ENCODE data around the gene PATZ1.

The PATZ1 gene

DNA sequence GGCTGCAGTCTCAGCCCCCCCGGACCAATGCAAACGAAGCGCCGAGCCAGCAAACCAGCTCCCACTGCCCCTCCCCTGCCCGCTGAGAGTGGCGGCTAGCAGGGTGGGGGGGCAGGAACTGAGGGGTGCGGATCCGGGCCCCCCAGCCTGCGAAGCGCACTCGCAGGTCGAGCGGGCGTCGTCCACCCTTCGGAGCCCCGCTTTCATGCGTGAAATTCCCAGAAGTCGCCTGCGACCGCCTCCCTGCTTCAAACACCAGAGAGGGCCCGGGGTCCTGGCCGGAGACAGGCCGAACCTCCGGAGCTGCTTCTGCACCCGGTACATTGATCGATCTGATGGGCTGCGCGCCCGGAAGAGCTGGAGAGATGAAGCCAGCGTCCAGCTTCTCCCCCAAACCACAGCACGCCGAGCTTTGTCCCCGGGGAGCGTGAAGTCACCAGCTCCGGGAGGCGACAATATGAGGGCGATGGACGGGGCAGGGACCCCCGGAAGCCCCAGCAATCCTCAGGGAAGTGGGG lies 646 bp upstream of the PATZ1 start:
- TF ChIP-seq, protein P1, sequence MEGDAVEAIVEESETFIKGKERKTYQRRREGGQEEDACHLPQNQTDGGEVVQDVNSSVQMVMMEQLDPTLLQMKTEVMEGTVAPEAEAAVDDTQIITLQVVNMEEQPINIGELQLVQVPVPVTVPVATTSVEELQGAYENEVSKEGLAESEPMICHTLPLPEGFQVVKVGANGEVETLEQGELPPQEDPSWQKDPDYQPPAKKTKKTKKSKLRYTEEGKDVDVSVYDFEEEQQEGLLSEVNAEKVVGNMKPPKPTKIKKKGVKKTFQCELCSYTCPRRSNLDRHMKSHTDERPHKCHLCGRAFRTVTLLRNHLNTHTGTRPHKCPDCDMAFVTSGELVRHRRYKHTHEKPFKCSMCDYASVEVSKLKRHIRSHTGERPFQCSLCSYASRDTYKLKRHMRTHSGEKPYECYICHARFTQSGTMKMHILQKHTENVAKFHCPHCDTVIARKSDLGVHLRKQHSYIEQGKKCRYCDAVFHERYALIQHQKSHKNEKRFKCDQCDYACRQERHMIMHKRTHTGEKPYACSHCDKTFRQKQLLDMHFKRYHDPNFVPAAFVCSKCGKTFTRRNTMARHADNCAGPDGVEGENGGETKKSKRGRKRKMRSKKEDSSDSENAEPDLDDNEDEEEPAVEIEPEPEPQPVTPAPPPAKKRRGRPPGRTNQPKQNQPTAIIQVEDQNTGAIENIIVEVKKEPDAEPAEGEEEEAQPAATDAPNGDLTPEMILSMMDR (IDR thresholded peaks at IDR 0.05; ENCODE audit: extremely low read depth, missing control alignments), result no peak
- DNase-seq (ENCODE audit: low spot score), result peak; percentile 81

DNA sequence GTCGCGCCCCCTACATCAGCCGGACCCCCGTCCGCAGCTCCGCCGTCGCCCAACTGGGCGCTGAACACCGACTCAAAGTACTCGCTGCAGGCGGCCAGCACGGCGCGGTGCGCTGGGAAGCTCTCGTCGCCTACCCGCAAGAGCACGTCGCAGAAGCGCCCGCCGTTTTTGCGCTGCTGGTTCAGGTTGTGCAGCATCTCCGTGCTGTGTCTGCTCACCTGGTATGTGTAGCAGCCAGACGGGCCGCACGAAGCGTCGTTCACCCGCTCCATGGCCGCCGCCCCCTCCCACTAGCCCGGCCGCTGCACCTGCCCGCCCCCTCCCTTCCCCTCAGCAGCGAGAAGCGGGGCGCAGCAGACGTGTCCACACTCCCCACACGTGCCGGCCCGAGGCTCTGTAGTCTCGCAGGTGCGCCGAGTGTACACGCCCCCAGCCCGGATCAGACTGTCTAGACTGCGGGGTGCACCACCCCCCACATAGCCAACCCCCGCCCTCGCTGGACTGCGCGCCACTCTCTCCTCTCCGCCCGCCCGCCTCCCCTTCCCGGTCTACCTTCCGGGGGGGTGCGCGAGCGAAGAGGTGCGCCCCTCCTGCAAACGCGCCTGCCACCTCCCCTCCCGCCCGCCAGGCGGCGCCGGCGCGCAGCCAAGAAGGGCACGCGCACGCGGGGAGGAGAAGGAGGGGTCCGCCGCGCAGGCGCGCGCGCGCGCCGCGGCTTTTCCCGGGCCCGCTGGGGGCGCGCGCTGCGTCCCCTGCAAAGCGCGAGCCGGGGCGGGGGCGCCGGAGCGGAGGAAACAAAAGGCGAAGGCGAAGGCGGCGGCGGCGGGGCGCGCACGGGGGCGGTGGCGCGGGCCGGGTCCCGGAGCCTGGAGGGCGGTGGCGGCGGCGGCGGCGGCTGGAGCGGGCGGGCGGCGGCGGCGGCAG lies 553 bp downstream of the PATZ1 start:
- TF ChIP-seq, protein P1 (IDR thresholded peaks at IDR 0.05; ENCODE audit: extremely low read depth, missing control alignments), result peak; percentile 100
- DNase-seq (ENCODE audit: low spot score), result peak; percentile 97

DNA sequence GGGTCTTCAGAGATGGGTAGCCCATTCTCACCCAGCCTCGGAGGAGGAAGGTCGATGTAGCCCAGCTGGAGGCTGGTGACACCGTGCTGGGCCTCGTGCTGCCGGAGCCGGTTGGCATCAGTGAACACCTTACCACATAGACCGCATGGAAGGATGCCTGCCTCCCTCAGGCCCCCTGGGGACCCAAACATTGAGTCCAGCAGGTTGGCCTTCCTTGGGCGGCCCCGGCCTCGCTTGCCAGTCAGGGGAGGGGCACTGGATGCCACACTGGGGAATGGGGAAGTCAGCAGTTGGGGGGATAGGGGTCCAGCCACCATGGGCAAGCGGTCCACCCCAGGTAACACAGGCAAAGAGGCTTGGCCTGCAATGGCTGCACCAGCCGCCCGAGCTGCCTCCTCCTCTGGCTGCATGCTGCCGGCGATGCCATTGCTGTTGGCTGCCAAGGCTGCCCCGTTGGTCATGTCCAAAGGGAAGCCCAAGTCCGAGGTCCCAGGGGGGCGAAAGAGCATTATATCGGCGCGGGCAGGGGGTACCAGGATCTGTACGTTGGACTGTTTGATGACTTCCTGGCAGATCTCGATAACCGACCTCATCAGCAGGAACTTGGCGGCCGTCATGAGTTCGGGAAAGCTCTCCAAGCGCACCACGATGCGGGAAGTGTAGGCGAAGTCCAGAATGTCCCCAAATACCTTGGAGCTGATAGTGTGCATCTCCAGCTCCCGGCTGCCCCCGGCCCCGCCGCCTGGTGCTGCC lies 1.4 kb downstream of the PATZ1 start:
- peak; percentile 39 for DNase-seq (ENCODE audit: low spot score)
- TF ChIP-seq, protein P1 (IDR thresholded peaks at IDR 0.05; ENCODE audit: extremely low read depth, missing control alignments), result no peak

DNA sequence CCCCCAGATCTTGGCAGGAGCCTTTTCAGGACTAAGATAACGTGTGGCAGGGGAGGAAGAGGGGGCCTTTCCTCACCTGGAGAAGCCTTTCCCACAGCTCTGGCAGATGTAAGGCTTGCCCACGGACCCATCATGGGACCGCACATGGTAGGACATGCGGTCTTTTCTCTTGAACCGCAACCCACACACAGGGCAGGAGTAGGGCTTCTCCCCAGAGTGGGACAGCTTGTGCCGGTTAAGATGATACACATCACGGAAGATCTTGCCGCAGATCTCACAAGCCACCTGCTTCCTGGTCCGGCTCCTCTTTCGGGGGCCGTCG lies 1.9 kb downstream of the PATZ1 start:
- TF ChIP-seq, protein P1 (IDR thresholded peaks at IDR 0.05; ENCODE audit: extremely low read depth, missing control alignments), result no peak
- no peak for DNase-seq (ENCODE audit: low spot score)

DNA sequence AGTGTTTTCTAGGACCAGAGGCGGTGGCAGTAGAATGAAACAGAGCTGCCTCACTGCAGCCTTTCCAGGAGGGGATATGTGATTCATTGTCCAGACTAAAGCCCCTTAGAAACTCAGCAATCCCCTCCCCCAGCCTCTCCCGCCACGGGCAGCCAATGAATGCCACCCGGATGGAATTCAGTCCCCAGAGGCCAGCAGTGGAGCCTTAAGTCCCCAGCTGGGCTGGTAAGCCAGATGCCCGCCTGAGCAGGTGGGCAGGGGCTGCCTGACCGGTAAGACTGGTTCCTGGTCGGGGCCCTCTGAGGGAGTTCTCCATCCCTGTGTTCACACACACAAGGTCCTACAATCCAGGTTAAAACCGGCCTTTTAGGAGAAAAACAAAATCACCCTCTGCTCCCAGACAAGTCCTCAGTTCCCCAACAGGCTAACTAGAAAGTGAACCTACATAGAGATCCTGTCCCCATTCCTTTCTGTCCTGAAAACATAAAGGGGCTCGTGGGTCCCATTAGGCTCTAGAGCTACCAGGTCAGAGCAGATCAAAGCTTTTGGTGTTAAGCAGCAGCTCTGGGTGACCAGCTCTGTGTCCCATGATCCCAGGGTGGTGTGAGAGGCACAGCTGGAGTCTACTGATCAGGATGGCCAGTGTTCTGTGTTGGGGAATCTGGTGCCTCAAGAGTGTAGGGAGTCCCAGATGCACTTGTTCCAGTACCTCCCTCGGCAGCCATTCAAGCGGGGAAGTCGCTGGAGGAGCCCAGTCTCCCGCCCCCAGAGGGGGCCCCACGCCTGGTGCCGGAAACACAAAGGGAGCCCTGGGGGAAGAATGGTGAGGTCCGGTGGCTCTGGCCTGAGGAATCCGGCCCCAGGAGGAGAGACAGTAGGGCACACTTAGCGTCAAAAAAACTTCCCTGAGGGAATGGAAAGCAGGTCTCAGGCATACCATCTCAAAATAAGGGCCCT lies 2.6 kb downstream of the PATZ1 start:
- TF ChIP-seq, protein P1 (IDR thresholded peaks at IDR 0.05; ENCODE audit: extremely low read depth, missing control alignments), result no peak
- peak; percentile 57 for DNase-seq (ENCODE audit: low spot score)

- TF ChIP-seq, protein P1 (IDR thresholded peaks at IDR 0.05; ENCODE audit: extremely low read depth, missing control alignments), result no peak
- DNase-seq (ENCODE audit: low spot score), result no peak
Observed at GRCh38 chr22:31342389-31343140, 3.6 kb downstream of the PATZ1 start.

Measured in GM20000 (cell line).